Measurements from ENCODE around the gene DBNDD2.

DBNDD2 gene

GRCh38 chr20:45452772-45453691 is 44.9 kb downstream of the DBNDD2 start:
- no peak for DNase-seq

DNA sequence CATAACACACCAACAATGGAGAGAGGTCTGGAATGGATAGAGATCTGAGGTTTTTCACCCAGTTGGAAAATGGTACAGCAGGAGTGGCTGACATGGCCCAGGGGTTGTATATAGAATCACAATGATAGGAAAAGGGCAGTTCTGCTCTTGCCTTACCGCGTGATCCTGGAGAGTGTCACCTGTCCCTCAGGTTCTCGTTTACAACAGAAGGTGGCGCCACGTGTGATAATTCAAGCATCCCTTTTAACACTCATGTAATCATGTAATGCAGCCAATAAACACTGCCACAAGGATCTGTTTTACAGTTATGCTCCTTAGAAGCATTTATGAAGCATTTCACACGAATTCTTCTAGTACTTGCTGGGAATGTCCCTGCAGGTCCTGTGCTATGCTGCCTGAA is 48.5 kb downstream of the DBNDD2 start:
- no peak for DNase-seq

GRCh38 chr20:45459606-45460005 is 51.5 kb downstream of the DBNDD2 start:
- DNase-seq = no peak

Data from retina (tissue), 1 donor.